Smooth muscle cell (in vitro differentiated cells): ENCODE data around the gene ALDH2. TPM values are rescaled to one million over a fixed set of nuclear protein-coding genes. Genes with fewer than 3 reads are reported as not detected.
"Not testable (repeated sequence)": the region's sequence is repeated elsewhere in the genome, so short reads cannot be mapped to it uniquely, and the experiment has no call there.

Experiments
- DNase-seq: peaks from one replicate; lab custom pipeline; 2025; ENCODE audit not compliant: unreplicated experiment; lab: John Stamatoyannopoulos, UW
- H2AFZ ChIP-seq: fragments of 200-600 bp; sonication (generic); 2 replicates; pipeline ENCODE4 v1.6.0; 2016; ENCODE audit warnings: antibody characterized with exemption, low read depth, mild to moderate bottlenecking
- H3F3A ChIP-seq: fragments of 200-600 bp; sonication (generic); 2 replicates; pipeline ENCODE4 v1.6.0; 2017; ENCODE audit warnings: antibody characterized with exemption, low read depth
- H3K27ac ChIP-seq: fragments of 200-600 bp; sonication (generic); 2 replicates; pipeline ENCODE4 v1.5.1; 2016; ENCODE audit warnings: low read depth, mild to moderate bottlenecking
- H3K27me3 ChIP-seq: fragments of 200-600 bp; sonication (generic); 2 replicates; pipeline ENCODE4 v1.6.1; 2016; ENCODE audit warnings: low read depth, mild to moderate bottlenecking
- H3K36me3 ChIP-seq: fragments of 200-600 bp; sonication (generic); 2 replicates; pipeline ENCODE4 v1.5.1; 2016; ENCODE audit warnings: low read depth
- H3K4me1 ChIP-seq: fragments of 200-600 bp; sonication (generic); 2 replicates; pipeline ENCODE4 v1.5.1; 2016; ENCODE audit warnings: low read depth
- H3K4me2 ChIP-seq: fragments of 200-600 bp; sonication (generic); 2 replicates; pipeline ENCODE4 v1.6.0; 2016; ENCODE audit warnings: mild to moderate bottlenecking
- H3K4me3 ChIP-seq: fragments of 200-600 bp; sonication (generic); 2 replicates; pipeline ENCODE4 v1.5.1; 2016; ENCODE audit warnings: mild to moderate bottlenecking
- H3K79me2 ChIP-seq: fragments of 200-600 bp; sonication (generic); 2 replicates; pipeline ENCODE4 v1.6.0; 2016; ENCODE audit warnings: low read depth, mild to moderate bottlenecking
- H3K9ac ChIP-seq: fragments of 200-600 bp; sonication (generic); 2 replicates; pipeline ENCODE4 v1.6.0; 2016; ENCODE audit warnings: low read depth
- H3K9me3 ChIP-seq: fragments of 200-600 bp; sonication (generic); replicated peaks from 2 replicates; pipeline ENCODE4 v1.5.1; 2016; ENCODE audit warnings: low read depth
- H4K20me1 ChIP-seq: fragments of 200-600 bp; sonication (generic); 2 replicates; pipeline ENCODE4 v1.6.0; 2016; ENCODE audit warnings: low read depth
- WGBS: methylation state at CpG from one replicate; pipeline ENCODE4 v1.1.7; 2016; ENCODE audit warnings: low lambda C conversion rate; 5-methylcytosine and 5-hydroxymethylcytosine counted together
- polyA plus RNA-seq: library from polyadenylated mRNA; unstranded; fragments of >200 nt; fragmentation: Nextera tagmentation; extraction: Ambion mirVana; gene quantifications from 2 replicates; pipeline ENCODE4 v1.2.1, GENCODE V29; 2016
- total RNA-seq: library from RNA; depleted of rRNA; stranded (reverse); fragments of >200 nt; gene quantifications from 2 replicates; pipeline ENCODE4 v1.2.3, GENCODE V29; 2014
- TF ChIP-seq, protein P1 (sequence below): fragments of 200-600 bp; sonication (generic); IDR thresholded peaks from 2 replicates; pipeline ENCODE4 v1.5.1; 2017; ENCODE audit warnings: borderline replicate concordance, mild to moderate bottlenecking, antibody characterized with exemption; ENCODE audit not compliant: insufficient read depth, poor library complexity, severe bottlenecking

ALDH2 gene
- total RNA-seq (17.0 and 30.5 TPM in 2 replicates), polyA plus RNA-seq (54.6 and 75.3 TPM in 2 replicates)

- no peaks in the 10 kb centered on the region for H3K36me3 ChIP-seq
- H3K4me1 ChIP-seq, result peaks cover 20% of the 10 kb centered on the region
- H3K79me2 ChIP-seq, result peaks cover 44% of the 10 kb centered on the region
- peak within 1 kb of the TSS; percentile 17 for H3K27ac ChIP-seq
- H3K9ac ChIP-seq, result peak within 1 kb of the TSS; percentile 50
- H3K4me2 ChIP-seq, result peak within 1 kb of the TSS; percentile 98
- H3K9me3 ChIP-seq, result no peaks in the 10 kb centered on the region
- peaks cover 42% of the 10 kb centered on the region for H4K20me1 ChIP-seq
- peak within 1 kb of the TSS; percentile 77 for H3K4me3 ChIP-seq
- DNase-seq, result peak; percentile 35
- no peaks in the 10 kb centered on the region for H3K27me3 ChIP-seq
- WGBS, result 1% methylated on average over 34 of the region's 73 CpGs
- peak within 1 kb of the TSS; percentile 36 for H2AFZ ChIP-seq
- TF ChIP-seq, protein P1, sequence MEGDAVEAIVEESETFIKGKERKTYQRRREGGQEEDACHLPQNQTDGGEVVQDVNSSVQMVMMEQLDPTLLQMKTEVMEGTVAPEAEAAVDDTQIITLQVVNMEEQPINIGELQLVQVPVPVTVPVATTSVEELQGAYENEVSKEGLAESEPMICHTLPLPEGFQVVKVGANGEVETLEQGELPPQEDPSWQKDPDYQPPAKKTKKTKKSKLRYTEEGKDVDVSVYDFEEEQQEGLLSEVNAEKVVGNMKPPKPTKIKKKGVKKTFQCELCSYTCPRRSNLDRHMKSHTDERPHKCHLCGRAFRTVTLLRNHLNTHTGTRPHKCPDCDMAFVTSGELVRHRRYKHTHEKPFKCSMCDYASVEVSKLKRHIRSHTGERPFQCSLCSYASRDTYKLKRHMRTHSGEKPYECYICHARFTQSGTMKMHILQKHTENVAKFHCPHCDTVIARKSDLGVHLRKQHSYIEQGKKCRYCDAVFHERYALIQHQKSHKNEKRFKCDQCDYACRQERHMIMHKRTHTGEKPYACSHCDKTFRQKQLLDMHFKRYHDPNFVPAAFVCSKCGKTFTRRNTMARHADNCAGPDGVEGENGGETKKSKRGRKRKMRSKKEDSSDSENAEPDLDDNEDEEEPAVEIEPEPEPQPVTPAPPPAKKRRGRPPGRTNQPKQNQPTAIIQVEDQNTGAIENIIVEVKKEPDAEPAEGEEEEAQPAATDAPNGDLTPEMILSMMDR, result no peak
- no peaks in the 10 kb centered on the region for H3F3A ChIP-seq
Observed at GRCh38 chr12:111766608-111767361, at the start of gene ALDH2. ALDH2 (plus strand) TSS chr12:111766933; CDS start chr12:111766983, 50 bp downstream.

GRCh38 chr12:111719316-111719715 lies 47.4 kb upstream of the ALDH2 start:
- not testable (repeated sequence) for H3K4me3 ChIP-seq, DNase-seq, H3K27ac ChIP-seq, H3K9ac ChIP-seq, H4K20me1 ChIP-seq, H3K79me2 ChIP-seq, H3K4me1 ChIP-seq, H2AFZ ChIP-seq, H3K27me3 ChIP-seq, H3F3A ChIP-seq, H3K9me3 ChIP-seq, H3K4me2 ChIP-seq, H3K36me3 ChIP-seq
- 93% methylated on average over 10 of the region's 10 CpGs for WGBS

- DNase-seq, result no peak
- TF ChIP-seq, protein P1, result no peak
- H3K36me3 ChIP-seq, result no peaks in the 10 kb centered on the region
- H3K27ac ChIP-seq, result no peak overlapping the region
- H3F3A ChIP-seq, result no peaks in the 10 kb centered on the region
- H2AFZ ChIP-seq, result no peak overlapping the region
- H3K27me3 ChIP-seq, result no peaks in the 10 kb centered on the region
- no peak overlapping the region for H3K4me3 ChIP-seq
- H3K4me2 ChIP-seq, result no peak overlapping the region
- WGBS, result 99% methylated on average over 6 of the region's 6 CpGs
- H3K79me2 ChIP-seq, result no peaks in the 10 kb centered on the region
- H3K4me1 ChIP-seq, result no peaks in the 10 kb centered on the region
- H3K9me3 ChIP-seq, result no peaks in the 10 kb centered on the region
- no peaks in the 10 kb centered on the region for H4K20me1 ChIP-seq
- H3K9ac ChIP-seq, result no peak overlapping the region
Observed at GRCh38 chr12:111720457-111720856, 46.3 kb upstream of the ALDH2 start.

DNA sequence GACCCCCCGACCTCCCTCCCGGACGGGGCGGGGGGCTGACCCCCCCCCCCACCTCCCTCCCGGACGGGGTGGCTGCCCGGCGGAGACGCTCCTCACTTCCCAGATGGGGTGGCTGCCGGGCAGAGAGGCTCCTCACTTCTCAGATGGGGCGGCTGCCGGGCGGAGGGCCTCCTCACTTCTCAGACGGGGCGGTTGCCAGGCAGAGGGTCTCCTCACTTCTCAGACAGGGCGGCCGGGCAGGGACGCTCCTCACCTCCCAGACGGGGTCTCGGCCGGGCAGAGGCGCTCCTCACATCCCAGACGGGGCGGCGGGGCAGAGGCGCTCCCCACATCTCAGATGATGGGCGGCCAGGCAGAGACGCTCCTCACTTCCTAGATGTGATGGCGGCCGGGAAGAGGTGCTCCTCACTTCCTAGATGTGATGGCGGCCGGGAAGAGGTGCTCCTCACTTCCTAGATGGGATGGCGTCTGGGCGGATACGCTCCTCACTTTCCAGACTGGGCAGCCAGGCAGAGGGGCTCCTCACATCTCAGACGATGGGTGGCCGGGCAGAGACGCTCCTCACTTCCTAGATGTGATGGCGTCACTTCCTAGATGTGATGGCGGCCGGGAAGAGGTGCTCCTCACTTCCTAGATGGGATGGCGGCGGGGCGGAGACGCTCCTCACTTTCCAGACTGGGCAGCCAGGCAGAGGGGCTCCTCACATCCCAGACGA lies 42.9 kb upstream of the ALDH2 start:
- WGBS, result 96% methylated on average over 33 of the region's 46 CpGs
- H3K9ac ChIP-seq, H4K20me1 ChIP-seq, H3K4me3 ChIP-seq, H3K36me3 ChIP-seq, H3K27ac ChIP-seq, H3F3A ChIP-seq, DNase-seq, H2AFZ ChIP-seq, H3K27me3 ChIP-seq, H3K79me2 ChIP-seq, H3K4me1 ChIP-seq, H3K9me3 ChIP-seq, H3K4me2 ChIP-seq: not testable (repeated sequence)
